ENCODE data around the gene THSD7A. TPM values are rescaled to one million over a fixed set of nuclear protein-coding genes. Genes with fewer than 3 reads are reported as not detected.

Gene THSD7A
- total RNA-seq, 1 donor from 2014 or later, result 3.5 TPM

GRCh38 chr7:11690395-11690794 is 141.6 kb downstream of the THSD7A start:
- FAIRE-seq, result no peak
- Histone ChIP-seq H4K20me1 (ENCODE audit: insufficient read depth, low read length) (no peaks in the 10 kb centered on the region), H2AFZ (ENCODE audit: low read depth, low read length) (no peak overlapping the region), H3K4me2 (ENCODE audit: low read length) (no peak overlapping the region), H3K4me1 (ENCODE audit: insufficient read depth, low read length) (no peaks in the 10 kb centered on the region), H3K9me3 (ENCODE audit: insufficient read depth, low read depth, low read length) (no peaks in the 10 kb centered on the region), H3K36me3 (ENCODE audit: insufficient read depth, low read length) (no peaks in the 10 kb centered on the region), H3K79me2 (ENCODE audit: insufficient read depth, low read length) (no peaks in the 10 kb centered on the region), H3K27me3 (ENCODE audit: insufficient read depth, low read length) (no peaks in the 10 kb centered on the region), H3K27ac (ENCODE audit: low read depth, low read length) (no peak overlapping the region), H3K9ac (ENCODE audit: low read length) (no peak overlapping the region), H3K4me3 (ENCODE audit: insufficient read depth, low read depth, low read length) (no peak overlapping the region)
- no peak for DNase-seq (ENCODE audit: low read depth)
- H3K36me3 Mint-ChIP-seq (ENCODE audit: low read depth, unreplicated experiment), result no peaks in the 10 kb centered on the region
- H3K27me3 Mint-ChIP-seq (ENCODE audit: low read depth, unreplicated experiment), result no peaks in the 10 kb centered on the region
- no peak overlapping the region for H3K27ac Mint-ChIP-seq (ENCODE audit: unreplicated experiment)
- TF ChIP-seq EZH2 (IDR thresholded peaks at IDR 0.05; ENCODE audit: insufficient read depth, low read length), result no peak
- TF ChIP-seq, protein P1, sequence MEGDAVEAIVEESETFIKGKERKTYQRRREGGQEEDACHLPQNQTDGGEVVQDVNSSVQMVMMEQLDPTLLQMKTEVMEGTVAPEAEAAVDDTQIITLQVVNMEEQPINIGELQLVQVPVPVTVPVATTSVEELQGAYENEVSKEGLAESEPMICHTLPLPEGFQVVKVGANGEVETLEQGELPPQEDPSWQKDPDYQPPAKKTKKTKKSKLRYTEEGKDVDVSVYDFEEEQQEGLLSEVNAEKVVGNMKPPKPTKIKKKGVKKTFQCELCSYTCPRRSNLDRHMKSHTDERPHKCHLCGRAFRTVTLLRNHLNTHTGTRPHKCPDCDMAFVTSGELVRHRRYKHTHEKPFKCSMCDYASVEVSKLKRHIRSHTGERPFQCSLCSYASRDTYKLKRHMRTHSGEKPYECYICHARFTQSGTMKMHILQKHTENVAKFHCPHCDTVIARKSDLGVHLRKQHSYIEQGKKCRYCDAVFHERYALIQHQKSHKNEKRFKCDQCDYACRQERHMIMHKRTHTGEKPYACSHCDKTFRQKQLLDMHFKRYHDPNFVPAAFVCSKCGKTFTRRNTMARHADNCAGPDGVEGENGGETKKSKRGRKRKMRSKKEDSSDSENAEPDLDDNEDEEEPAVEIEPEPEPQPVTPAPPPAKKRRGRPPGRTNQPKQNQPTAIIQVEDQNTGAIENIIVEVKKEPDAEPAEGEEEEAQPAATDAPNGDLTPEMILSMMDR (IDR thresholded peaks at IDR 0.05; ENCODE audit: insufficient read depth, low read depth, low read length), result no peak
- no peaks in the 10 kb centered on the region for H3K9me3 Mint-ChIP-seq (ENCODE audit: unreplicated experiment)
- H3K4me1 Mint-ChIP-seq (ENCODE audit: low read depth, unreplicated experiment), result no peaks in the 10 kb centered on the region
- H3K4me3 Mint-ChIP-seq (ENCODE audit: unreplicated experiment), result no peak overlapping the region

- no peak for TF ChIP-seq EZH2 (IDR thresholded peaks at IDR 0.05; ENCODE audit: insufficient read depth, low read length)
- H3K27me3 ChIP-seq (ENCODE audit: insufficient read depth, low read length), result no peaks in the 10 kb centered on the region
- no peaks in the 10 kb centered on the region for H3K36me3 ChIP-seq (ENCODE audit: insufficient read depth, low read length)
- peaks cover under 1% of the 10 kb centered on the region for H3K9me3 Mint-ChIP-seq (ENCODE audit: unreplicated experiment)
- no peak overlapping the region for H3K4me2 ChIP-seq (ENCODE audit: low read length)
- H3K4me1 Mint-ChIP-seq (ENCODE audit: low read depth, unreplicated experiment), result no peaks in the 10 kb centered on the region
- no peak overlapping the region for H3K4me3 Mint-ChIP-seq (ENCODE audit: unreplicated experiment)
- no peaks in the 10 kb centered on the region for H3K4me1 ChIP-seq (ENCODE audit: insufficient read depth, low read length)
- FAIRE-seq (no peak), DNase-seq (ENCODE audit: low read depth) (no peak)
- H3K4me3 ChIP-seq (ENCODE audit: insufficient read depth, low read depth, low read length), result no peak overlapping the region
- no peaks in the 10 kb centered on the region for H4K20me1 ChIP-seq (ENCODE audit: insufficient read depth, low read length)
- H3K27ac Mint-ChIP-seq (ENCODE audit: unreplicated experiment), result no peak overlapping the region
- H3K36me3 Mint-ChIP-seq (ENCODE audit: low read depth, unreplicated experiment), result no peaks in the 10 kb centered on the region
- no peaks in the 10 kb centered on the region for H3K9me3 ChIP-seq (ENCODE audit: insufficient read depth, low read depth, low read length)
- no peaks in the 10 kb centered on the region for H3K79me2 ChIP-seq (ENCODE audit: insufficient read depth, low read length)
- H2AFZ ChIP-seq (ENCODE audit: low read depth, low read length), result no peak overlapping the region
- no peaks in the 10 kb centered on the region for H3K27me3 Mint-ChIP-seq (ENCODE audit: low read depth, unreplicated experiment)
- H3K9ac ChIP-seq (ENCODE audit: low read length), result no peak overlapping the region
- no peak overlapping the region for H3K27ac ChIP-seq (ENCODE audit: low read depth, low read length)
Observed at GRCh38 chr7:11689096-11689495, 142.9 kb downstream of the THSD7A start.

GRCh38 chr7:11681461-11681860 is 150.5 kb downstream of the THSD7A start:
- TF ChIP-seq EZH2 (IDR thresholded peaks at IDR 0.05; ENCODE audit: insufficient read depth, low read length), result no peak
- TF ChIP-seq, protein P1 (IDR thresholded peaks at IDR 0.05; ENCODE audit: insufficient read depth, low read depth, low read length), result no peak
- no peaks in the 10 kb centered on the region for H3K4me1 ChIP-seq (ENCODE audit: insufficient read depth, low read length)
- Mint-ChIP-seq H3K4me1 (ENCODE audit: low read depth, unreplicated experiment) (no peaks in the 10 kb centered on the region), H3K9me3 (ENCODE audit: unreplicated experiment) (peaks cover 10% of the 10 kb centered on the region), H3K36me3 (ENCODE audit: low read depth, unreplicated experiment) (peaks cover 2% of the 10 kb centered on the region), H3K4me3 (ENCODE audit: unreplicated experiment) (no peak overlapping the region), H3K27ac (ENCODE audit: unreplicated experiment) (no peak overlapping the region), H3K27me3 (ENCODE audit: low read depth, unreplicated experiment) (no peaks in the 10 kb centered on the region)
- H4K20me1 ChIP-seq (ENCODE audit: insufficient read depth, low read length), result no peaks in the 10 kb centered on the region
- no peak overlapping the region for H2AFZ ChIP-seq (ENCODE audit: low read depth, low read length)
- DNase-seq (ENCODE audit: low read depth) (no peak), FAIRE-seq (no peak)
- no peak overlapping the region for H3K4me3 ChIP-seq (ENCODE audit: insufficient read depth, low read depth, low read length)
- H3K36me3 ChIP-seq (ENCODE audit: insufficient read depth, low read length), result no peaks in the 10 kb centered on the region
- H3K4me2 ChIP-seq (ENCODE audit: low read length), result no peak overlapping the region
- H3K9me3 ChIP-seq (ENCODE audit: insufficient read depth, low read depth, low read length), result no peaks in the 10 kb centered on the region
- no peaks in the 10 kb centered on the region for H3K79me2 ChIP-seq (ENCODE audit: insufficient read depth, low read length)
- H3K9ac ChIP-seq (ENCODE audit: low read length), result no peak overlapping the region
- no peak overlapping the region for H3K27ac ChIP-seq (ENCODE audit: low read depth, low read length)
- no peaks in the 10 kb centered on the region for H3K27me3 ChIP-seq (ENCODE audit: insufficient read depth, low read length)
